Fibroblast of lung (primary cell): ENCODE measurements around the gene BIRC5.

ENCODE experiments used
- CTCF ChIP-seq, 2 donors: IDR thresholded peaks in 1 of 2; conservative IDR thresholded peaks in 1 of 2; 1 replicate in 1 of 2; 2 replicates in 1 of 2; pipeline ENCODE4 v1.5.1; 2011 to 2012; ENCODE audit warnings: low read length in 2 of 2, control low read depth in 1 of 2, inconsistent platforms in 1 of 2, low read depth in 1 of 2, mild to moderate bottlenecking in 1 of 2
- EZH2 ChIP-seq: IDR thresholded peaks from 2 replicates; pipeline ENCODE4 v1.5.1; 2012; ENCODE audit warnings: low read length, control low read depth, mild to moderate bottlenecking; ENCODE audit errors: missing control alignments

GRCh38 chr17:78184868-78185267 is 29.2 kb upstream of the BIRC5 start:
- TF ChIP-seq CTCF (conservative IDR thresholded peaks at IDR 0.05 in 1 of 2, IDR thresholded peaks at IDR 0.05 in 1 of 2; ENCODE audit: low read depth in 1 of 2, low read length in 2 of 2) (no peak), EZH2 (no peak)
